ENCODE data around the gene NFIA. TPM values are rescaled to one million over a fixed set of nuclear protein-coding genes. Genes with fewer than 3 reads are reported as not detected.

Gene NFIA
- total RNA-seq, 1 donor from 2014 or later: 31.3 TPM

GRCh38 chr1:61259379-61260148 is 177.2 kb downstream of the NFIA start:
- H3K36me3 ChIP-seq (ENCODE audit: control insufficient read depth in 3 of 3, insufficient read depth in 3 of 3, low read length in 3 of 3): no peaks in the 10 kb centered on the region
- no peak overlapping the region for H3K9ac ChIP-seq (ENCODE audit: low read depth in 1 of 3, low read length in 3 of 3)
- peak overlapping the region; percentile 13 for H3K27ac ChIP-seq (ENCODE audit: low read depth, low read length)
- no peak overlapping the region for H3K4me3 ChIP-seq (ENCODE audit: low read length in 3 of 3)
- no peaks in the 10 kb centered on the region for H3K27me3 ChIP-seq (ENCODE audit: control insufficient read depth in 3 of 3, insufficient read depth in 3 of 3, low read length in 3 of 3)
- peaks cover 22 to 32% (median 26%) of the 10 kb centered on the region in 3 donors for H3K4me1 ChIP-seq (ENCODE audit: control insufficient read depth in 3 of 3, insufficient read depth in 3 of 3, low read length in 3 of 3)
- no peaks in the 10 kb centered on the region for H3K9me3 ChIP-seq (ENCODE audit: control insufficient read depth in 3 of 3, low read length in 3 of 3)

GRCh38 chr1:61260171-61260570 is 177.8 kb downstream of the NFIA start:
- no peak overlapping the region for H3K27ac ChIP-seq (ENCODE audit: low read depth, low read length)
- H3K9me3 ChIP-seq (ENCODE audit: control insufficient read depth in 3 of 3, low read length in 3 of 3): no peaks in the 10 kb centered on the region
- H3K27me3 ChIP-seq (ENCODE audit: control insufficient read depth in 3 of 3, insufficient read depth in 3 of 3, low read length in 3 of 3): no peaks in the 10 kb centered on the region
- no peaks in the 10 kb centered on the region for H3K36me3 ChIP-seq (ENCODE audit: control insufficient read depth in 3 of 3, insufficient read depth in 3 of 3, low read length in 3 of 3)
- no peak overlapping the region for H3K4me3 ChIP-seq (ENCODE audit: low read length in 3 of 3)
- H3K9ac ChIP-seq (ENCODE audit: low read depth in 1 of 3, low read length in 3 of 3): no peak overlapping the region
- H3K4me1 ChIP-seq (ENCODE audit: control insufficient read depth in 3 of 3, insufficient read depth in 3 of 3, low read length in 3 of 3): peaks cover 16 to 26% (median 20%) of the 10 kb centered on the region in 3 donors

GRCh38 chr1:61261595-61261994 is 179.2 kb downstream of the NFIA start:
- Histone ChIP-seq H3K4me3 (ENCODE audit: low read length in 3 of 3) (no peak overlapping the region), H3K36me3 (ENCODE audit: control insufficient read depth in 3 of 3, insufficient read depth in 3 of 3, low read length in 3 of 3) (no peaks in the 10 kb centered on the region), H3K9ac (ENCODE audit: low read depth in 1 of 3, low read length in 3 of 3) (no peak overlapping the region), H3K27me3 (ENCODE audit: control insufficient read depth in 3 of 3, insufficient read depth in 3 of 3, low read length in 3 of 3) (no peaks in the 10 kb centered on the region), H3K9me3 (ENCODE audit: control insufficient read depth in 3 of 3, low read length in 3 of 3) (no peaks in the 10 kb centered on the region), H3K4me1 (ENCODE audit: control insufficient read depth in 3 of 3, insufficient read depth in 3 of 3, low read length in 3 of 3) (peaks cover 9 to 18% (median 15%) of the 10 kb centered on the region in 3 donors), H3K27ac (ENCODE audit: low read depth, low read length) (no peak overlapping the region)

- Histone ChIP-seq H3K9ac (ENCODE audit: low read depth in 1 of 3, low read length in 3 of 3) (no peak overlapping the region), H3K4me1 (ENCODE audit: control insufficient read depth in 3 of 3, insufficient read depth in 3 of 3, low read length in 3 of 3) (peaks cover 12 to 18% (median 17%) of the 10 kb centered on the region in 3 donors), H3K9me3 (ENCODE audit: control insufficient read depth in 3 of 3, low read length in 3 of 3) (no peaks in the 10 kb centered on the region), H3K27ac (ENCODE audit: low read depth, low read length) (no peak overlapping the region), H3K36me3 (ENCODE audit: control insufficient read depth in 3 of 3, insufficient read depth in 3 of 3, low read length in 3 of 3) (no peaks in the 10 kb centered on the region), H3K27me3 (ENCODE audit: control insufficient read depth in 3 of 3, insufficient read depth in 3 of 3, low read length in 3 of 3) (no peaks in the 10 kb centered on the region), H3K4me3 (ENCODE audit: low read length in 3 of 3) (no peak overlapping the region)
Measured at GRCh38 chr1:61263905-61264824, 181.8 kb downstream of the NFIA start.

- Histone ChIP-seq H3K27me3 (ENCODE audit: control insufficient read depth in 3 of 3, insufficient read depth in 3 of 3, low read length in 3 of 3) (no peaks in the 10 kb centered on the region), H3K4me1 (ENCODE audit: control insufficient read depth in 3 of 3, insufficient read depth in 3 of 3, low read length in 3 of 3) (peaks cover 5 to 11% (median 10%) of the 10 kb centered on the region in 3 donors), H3K36me3 (ENCODE audit: control insufficient read depth in 3 of 3, insufficient read depth in 3 of 3, low read length in 3 of 3) (no peaks in the 10 kb centered on the region), H3K9me3 (ENCODE audit: control insufficient read depth in 3 of 3, low read length in 3 of 3) (no peaks in the 10 kb centered on the region), H3K27ac (ENCODE audit: low read depth, low read length) (no peak overlapping the region), H3K4me3 (ENCODE audit: low read length in 3 of 3) (no peak overlapping the region), H3K9ac (ENCODE audit: low read depth in 1 of 3, low read length in 3 of 3) (no peak overlapping the region)
Measured at GRCh38 chr1:61264825-61265242, 182.5 kb downstream of the NFIA start.

GRCh38 chr1:61265665-61266064 is 183.3 kb downstream of the NFIA start:
- Histone ChIP-seq H3K4me3 (ENCODE audit: low read length in 3 of 3) (no peak overlapping the region), H3K9ac (ENCODE audit: low read depth in 1 of 3, low read length in 3 of 3) (no peak overlapping the region), H3K27ac (ENCODE audit: low read depth, low read length) (no peak overlapping the region), H3K9me3 (ENCODE audit: control insufficient read depth in 3 of 3, low read length in 3 of 3) (no peaks in the 10 kb centered on the region), H3K4me1 (ENCODE audit: control insufficient read depth in 3 of 3, insufficient read depth in 3 of 3, low read length in 3 of 3) (peaks cover 5 to 10% (median 10%) of the 10 kb centered on the region in 3 donors), H3K36me3 (ENCODE audit: control insufficient read depth in 3 of 3, insufficient read depth in 3 of 3, low read length in 3 of 3) (no peaks in the 10 kb centered on the region), H3K27me3 (ENCODE audit: control insufficient read depth in 3 of 3, insufficient read depth in 3 of 3, low read length in 3 of 3) (no peaks in the 10 kb centered on the region)

GRCh38 chr1:61266738-61267137 is 184.4 kb downstream of the NFIA start:
- Histone ChIP-seq H3K9ac (ENCODE audit: low read depth in 1 of 3, low read length in 3 of 3) (no peak overlapping the region), H3K4me1 (ENCODE audit: control insufficient read depth in 3 of 3, insufficient read depth in 3 of 3, low read length in 3 of 3) (peaks cover 5 to 10% (median 6%) of the 10 kb centered on the region in 3 donors), H3K36me3 (ENCODE audit: control insufficient read depth in 3 of 3, insufficient read depth in 3 of 3, low read length in 3 of 3) (no peaks in the 10 kb centered on the region), H3K27me3 (ENCODE audit: control insufficient read depth in 3 of 3, insufficient read depth in 3 of 3, low read length in 3 of 3) (no peaks in the 10 kb centered on the region), H3K9me3 (ENCODE audit: control insufficient read depth in 3 of 3, low read length in 3 of 3) (no peaks in the 10 kb centered on the region), H3K4me3 (ENCODE audit: low read length in 3 of 3) (no peak overlapping the region), H3K27ac (ENCODE audit: low read depth, low read length) (no peak overlapping the region)

- Histone ChIP-seq H3K4me3 (ENCODE audit: low read length in 3 of 3) (no peak overlapping the region), H3K9ac (ENCODE audit: low read depth in 1 of 3, low read length in 3 of 3) (no peak overlapping the region), H3K36me3 (ENCODE audit: control insufficient read depth in 3 of 3, insufficient read depth in 3 of 3, low read length in 3 of 3) (no peaks in the 10 kb centered on the region), H3K9me3 (ENCODE audit: control insufficient read depth in 3 of 3, low read length in 3 of 3) (no peaks in the 10 kb centered on the region), H3K4me1 (ENCODE audit: control insufficient read depth in 3 of 3, insufficient read depth in 3 of 3, low read length in 3 of 3) (peaks cover 0 to 5% (median 3%) of the 10 kb centered on the region in 3 donors), H3K27me3 (ENCODE audit: control insufficient read depth in 3 of 3, insufficient read depth in 3 of 3, low read length in 3 of 3) (no peaks in the 10 kb centered on the region), H3K27ac (ENCODE audit: low read depth, low read length) (no peak overlapping the region)
Measured at GRCh38 chr1:61268546-61269240, 186.3 kb downstream of the NFIA start.

- Histone ChIP-seq H3K9ac (ENCODE audit: low read depth in 1 of 3, low read length in 3 of 3) (no peak overlapping the region), H3K27me3 (ENCODE audit: control insufficient read depth in 3 of 3, insufficient read depth in 3 of 3, low read length in 3 of 3) (no peaks in the 10 kb centered on the region), H3K9me3 (ENCODE audit: control insufficient read depth in 3 of 3, low read length in 3 of 3) (no peaks in the 10 kb centered on the region), H3K4me3 (ENCODE audit: low read length in 3 of 3) (no peak overlapping the region), H3K4me1 (ENCODE audit: control insufficient read depth in 3 of 3, insufficient read depth in 3 of 3, low read length in 3 of 3) (peaks cover 0 to 5% (median 3%) of the 10 kb centered on the region in 3 donors), H3K36me3 (ENCODE audit: control insufficient read depth in 3 of 3, insufficient read depth in 3 of 3, low read length in 3 of 3) (no peaks in the 10 kb centered on the region), H3K27ac (ENCODE audit: low read depth, low read length) (no peak overlapping the region)
Measured at GRCh38 chr1:61269602-61270001, 187.2 kb downstream of the NFIA start.

Data from skeletal muscle tissue (tissue), 4 donors.